ENCODE data around the gene SMIM21. TPM values are rescaled to one million over a fixed set of nuclear protein-coding genes. Genes with fewer than 3 reads are reported as not detected.

Gene SMIM21
- total RNA-seq, 4 donors from 2014 or later, result not detected

DNA sequence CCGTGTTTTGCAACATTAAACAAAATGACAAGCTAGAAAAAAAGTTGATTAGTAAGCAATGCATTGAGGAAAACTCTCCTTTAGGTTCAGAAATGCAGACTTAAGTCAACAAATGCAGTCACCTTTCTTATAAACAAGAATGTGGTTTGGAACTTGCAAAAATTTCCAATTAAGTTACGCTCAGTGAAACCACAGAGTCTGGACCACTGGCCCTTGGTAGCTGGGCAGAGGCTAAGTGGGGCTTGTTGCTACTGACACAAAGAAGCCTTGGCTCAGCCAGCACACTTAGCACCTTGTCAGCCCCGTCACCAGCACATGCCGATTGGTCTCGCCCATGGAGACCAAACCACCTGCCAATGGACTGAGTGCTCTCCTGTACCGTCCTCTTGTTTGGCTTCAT lies 53.0 kb downstream of the SMIM21 start:
- 91 to 93% methylated on average over 6 of the region's 6 CpGs for WGBS, 2 donors
- TF ChIP-seq, protein P1, sequence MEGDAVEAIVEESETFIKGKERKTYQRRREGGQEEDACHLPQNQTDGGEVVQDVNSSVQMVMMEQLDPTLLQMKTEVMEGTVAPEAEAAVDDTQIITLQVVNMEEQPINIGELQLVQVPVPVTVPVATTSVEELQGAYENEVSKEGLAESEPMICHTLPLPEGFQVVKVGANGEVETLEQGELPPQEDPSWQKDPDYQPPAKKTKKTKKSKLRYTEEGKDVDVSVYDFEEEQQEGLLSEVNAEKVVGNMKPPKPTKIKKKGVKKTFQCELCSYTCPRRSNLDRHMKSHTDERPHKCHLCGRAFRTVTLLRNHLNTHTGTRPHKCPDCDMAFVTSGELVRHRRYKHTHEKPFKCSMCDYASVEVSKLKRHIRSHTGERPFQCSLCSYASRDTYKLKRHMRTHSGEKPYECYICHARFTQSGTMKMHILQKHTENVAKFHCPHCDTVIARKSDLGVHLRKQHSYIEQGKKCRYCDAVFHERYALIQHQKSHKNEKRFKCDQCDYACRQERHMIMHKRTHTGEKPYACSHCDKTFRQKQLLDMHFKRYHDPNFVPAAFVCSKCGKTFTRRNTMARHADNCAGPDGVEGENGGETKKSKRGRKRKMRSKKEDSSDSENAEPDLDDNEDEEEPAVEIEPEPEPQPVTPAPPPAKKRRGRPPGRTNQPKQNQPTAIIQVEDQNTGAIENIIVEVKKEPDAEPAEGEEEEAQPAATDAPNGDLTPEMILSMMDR (IDR thresholded peaks at IDR 0.05), result no peak
- no peak overlapping the region for H3K27ac ChIP-seq
- H3K4me3 ChIP-seq, result no peak overlapping the region
- no peaks in the 10 kb centered on the region for H3K27me3 ChIP-seq
- no peaks in the 10 kb centered on the region for H3K36me3 ChIP-seq
- no peaks in the 10 kb centered on the region for H3K9me3 ChIP-seq
- peaks cover 0 to 5% (median 0%) of the 10 kb centered on the region in 4 donors for H3K4me1 ChIP-seq
- no peak for DNase-seq (ENCODE audit: low spot score in 2 of 2)

DNA sequence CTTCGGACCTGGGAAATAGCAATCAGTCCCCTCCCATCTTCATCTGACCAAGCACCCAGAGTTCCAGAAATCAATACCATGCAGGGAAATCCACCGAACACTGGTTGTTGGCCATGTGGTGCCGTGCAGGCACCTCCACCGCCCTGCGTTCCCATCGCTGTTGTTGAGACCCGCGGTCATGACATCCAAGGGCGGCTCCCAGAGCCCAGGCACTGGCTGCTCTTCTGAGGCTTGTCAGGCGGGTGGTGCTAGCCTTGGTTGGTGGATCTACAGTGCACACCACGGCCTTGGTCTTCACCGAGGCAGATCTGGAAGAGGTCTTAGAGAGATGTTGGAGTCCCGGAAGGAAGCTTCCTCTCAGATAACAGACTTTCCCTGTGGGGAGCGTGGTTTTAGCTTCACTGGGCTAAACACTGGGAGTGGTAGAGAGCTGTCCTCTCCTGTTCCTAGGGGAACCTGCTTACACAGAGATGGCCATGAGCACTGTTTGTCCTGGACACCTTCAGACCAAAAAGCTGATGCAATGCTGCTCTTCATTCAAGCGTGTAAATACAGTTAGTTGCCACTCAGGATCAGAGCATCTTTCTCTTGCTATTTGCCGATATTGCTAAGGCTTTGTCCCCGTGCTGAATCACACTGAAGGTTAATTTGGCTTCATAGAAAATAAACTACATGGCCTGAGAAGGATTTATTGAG lies 58.3 kb downstream of the SMIM21 start:
- H3K36me3 ChIP-seq, result no peaks in the 10 kb centered on the region
- no peak overlapping the region for H3K4me3 ChIP-seq
- no peak overlapping the region for H3K27ac ChIP-seq
- no peaks in the 10 kb centered on the region for H3K4me1 ChIP-seq
- DNase-seq (ENCODE audit: low spot score in 2 of 2), result no peak
- TF ChIP-seq, protein P1 (IDR thresholded peaks at IDR 0.05), result no peak
- TF ChIP-seq POLR2A (IDR thresholded peaks at IDR 0.05) (no peak), EP300 (IDR thresholded peaks at IDR 0.05) (no peak)
- H3K27me3 ChIP-seq, result no peaks in the 10 kb centered on the region
- H3K9me3 ChIP-seq, result no peaks in the 10 kb centered on the region
- WGBS, 2 donors, result 90 to 96% methylated on average over 17 of the region's 17 CpGs

DNA sequence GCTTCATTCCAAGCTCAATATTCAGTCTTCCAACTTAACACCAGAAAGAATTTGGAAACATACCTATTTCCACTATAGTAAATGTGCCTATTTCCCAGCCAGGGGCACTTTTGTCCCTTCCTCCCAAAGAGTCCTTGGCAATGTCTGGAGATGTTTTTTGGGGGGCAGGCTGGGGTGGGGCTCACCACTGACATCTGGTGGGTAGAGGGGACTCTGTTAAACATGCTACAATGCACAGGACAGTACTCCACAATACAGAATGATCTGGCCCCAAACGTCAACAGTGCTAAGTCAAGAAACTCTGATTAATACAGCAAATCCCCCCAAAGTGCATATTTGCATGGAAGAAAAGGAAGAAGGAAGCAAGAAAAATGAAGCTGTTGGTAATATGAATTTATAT lies 61.7 kb downstream of the SMIM21 start:
- no peak for DNase-seq (ENCODE audit: low spot score in 2 of 2)
- H3K4me3 ChIP-seq, result no peak overlapping the region

DNA sequence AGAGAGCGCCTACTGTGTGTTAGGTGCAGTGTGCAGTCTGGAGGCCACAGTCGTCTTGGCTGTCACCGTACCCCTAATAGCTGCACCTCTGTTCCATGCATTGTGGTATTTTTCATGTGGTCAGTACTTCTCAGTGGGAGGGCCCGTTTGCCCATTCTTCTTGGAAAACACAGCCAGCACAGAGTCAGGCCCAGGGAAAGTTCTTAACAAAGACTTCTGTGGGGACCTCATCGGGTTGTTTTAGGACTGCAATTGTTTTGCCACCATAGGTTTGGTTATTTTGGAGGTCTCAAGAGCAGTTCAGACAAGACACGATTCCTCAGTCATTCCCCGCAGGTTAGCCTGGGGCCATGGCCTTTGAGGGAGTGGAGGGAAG lies 62.3 kb downstream of the SMIM21 start:
- no peak for DNase-seq (ENCODE audit: low spot score in 2 of 2)
- Histone ChIP-seq H3K27me3 (no peaks in the 10 kb centered on the region), H3K9me3 (no peaks in the 10 kb centered on the region), H3K4me1 (no peaks in the 10 kb centered on the region), H3K4me3 (no peak overlapping the region), H3K27ac (no peak overlapping the region), H3K36me3 (no peaks in the 10 kb centered on the region)
- 74 to 76% methylated on average over 7 of the region's 7 CpGs for WGBS, 2 donors
- TF ChIP-seq EP300 (IDR thresholded peaks at IDR 0.05) (no peak), POLR2A (IDR thresholded peaks at IDR 0.05) (no peak)
- TF ChIP-seq, protein P1 (IDR thresholded peaks at IDR 0.05), result no peak

More for the DNA sequence above, 61.7 kb downstream of the SMIM21 start:
- WGBS, 2 donors, result 48 to 52% methylated on average over 1 of the region's 1 CpG
- Histone ChIP-seq H3K4me1 (no peaks in the 10 kb centered on the region), H3K27me3 (no peaks in the 10 kb centered on the region), H3K36me3 (no peaks in the 10 kb centered on the region), H3K9me3 (no peaks in the 10 kb centered on the region), H3K27ac (no peak overlapping the region)
- TF ChIP-seq, protein P1 (IDR thresholded peaks at IDR 0.05), result peak in 2 of 5 experiments; percentile 7 to 8
- TF ChIP-seq POLR2A (IDR thresholded peaks at IDR 0.05) (no peak), EP300 (IDR thresholded peaks at IDR 0.05) (no peak)

DNA sequence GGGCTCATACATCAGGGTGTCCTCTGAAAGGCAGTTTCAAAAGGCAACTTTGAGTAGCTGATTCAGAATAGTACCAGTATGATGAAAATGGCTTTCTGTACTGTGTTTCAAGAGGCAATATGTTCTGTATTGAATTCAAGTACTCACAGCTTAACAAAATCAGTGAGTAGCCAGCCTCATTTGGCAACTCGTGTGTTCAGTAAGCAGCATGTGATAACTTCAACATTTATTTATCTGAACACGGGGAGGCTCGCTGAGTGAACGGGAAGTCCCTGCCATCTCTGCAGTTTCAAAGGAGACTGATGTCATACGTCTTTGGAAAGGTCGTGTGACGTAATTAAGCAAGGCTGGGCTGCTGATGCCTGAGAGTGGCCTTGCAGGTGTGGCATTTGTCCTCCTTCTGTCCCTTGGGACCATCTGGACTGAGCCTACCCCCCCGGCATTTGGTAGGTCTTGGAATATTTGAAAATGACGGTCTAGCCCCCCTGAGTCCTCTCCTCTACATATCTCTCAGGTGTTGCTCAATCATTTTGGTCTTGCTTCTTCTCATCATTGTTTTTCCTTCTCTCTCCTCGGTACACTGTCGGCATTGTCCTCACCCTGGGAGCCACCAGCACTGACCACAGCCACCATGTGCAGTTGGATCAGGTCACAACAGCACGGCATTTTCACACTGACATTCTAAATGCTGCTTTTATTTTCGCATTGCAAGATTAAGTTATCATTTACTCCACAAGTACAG lies 62.8 kb downstream of the SMIM21 start:
- no peaks in the 10 kb centered on the region for H3K4me1 ChIP-seq
- 68 to 75% methylated on average over 13 of the region's 13 CpGs for WGBS, 2 donors
- no peak overlapping the region for H3K27ac ChIP-seq
- H3K36me3 ChIP-seq, result no peaks in the 10 kb centered on the region
- no peaks in the 10 kb centered on the region for H3K9me3 ChIP-seq
- no peaks in the 10 kb centered on the region for H3K27me3 ChIP-seq
- no peak overlapping the region for H3K4me3 ChIP-seq
- TF ChIP-seq, protein P1 (IDR thresholded peaks at IDR 0.05), result no peak
- no peak for TF ChIP-seq EP300 (IDR thresholded peaks at IDR 0.05)
- no peak for TF ChIP-seq POLR2A (IDR thresholded peaks at IDR 0.05)
- DNase-seq (ENCODE audit: low spot score in 2 of 2), result no peak
